Measurements from ENCODE around the gene TMEM97. TPM values are rescaled to one million over a fixed set of nuclear protein-coding genes. Genes with fewer than 3 reads are reported as not detected.

Gene TMEM97
- total and polyA plus RNA-seq, 8 donors: 7.6 to 54.0 (median 29.7) TPM

DNA sequence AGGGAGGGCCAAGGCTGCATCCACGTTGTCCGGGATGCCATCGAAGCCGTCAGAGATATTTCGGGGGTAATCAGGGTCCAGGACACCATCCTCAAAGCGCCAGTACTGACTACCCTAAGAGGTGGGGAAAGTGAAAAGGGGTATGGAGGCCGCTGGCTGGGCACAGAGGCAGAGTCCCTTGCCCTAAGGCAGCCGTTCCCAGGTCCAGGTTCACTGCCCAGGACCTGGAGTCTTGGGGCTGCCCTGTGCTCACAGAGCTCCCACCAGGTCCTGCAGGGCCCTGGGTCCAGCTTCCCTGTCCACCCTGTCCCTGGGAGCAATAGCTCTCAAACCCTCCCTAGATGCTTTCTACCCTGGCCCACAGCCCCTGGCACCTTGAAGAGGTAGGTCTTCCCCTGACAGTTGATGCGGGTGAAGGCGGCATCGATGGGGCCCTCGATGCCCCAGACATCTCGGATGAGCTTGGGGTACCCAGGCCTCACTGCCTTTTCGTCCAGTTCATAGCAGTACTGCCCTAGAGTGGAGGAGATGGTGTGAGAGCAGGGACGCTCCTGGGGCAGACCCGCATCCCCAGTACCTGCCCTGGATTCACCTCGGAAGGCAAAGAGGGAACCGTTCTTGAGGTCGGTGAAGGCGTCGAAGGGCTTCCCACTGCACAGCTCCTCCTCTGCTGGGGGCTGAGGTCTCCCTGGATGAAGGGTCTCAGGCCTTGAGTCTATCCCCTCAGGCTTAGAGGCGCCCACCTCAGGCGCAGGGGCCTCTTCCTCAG lies 50.1 kb downstream of the TMEM97 start:
- DNase-seq: no peak
- TF ChIP-seq EP300 (IDR thresholded peaks at IDR 0.05) (no peak), POLR2AphosphoS5 (IDR thresholded peaks at IDR 0.05) (no peak), POLR2A (IDR thresholded peaks at IDR 0.05) (no peak)
- TF ChIP-seq, protein P1, sequence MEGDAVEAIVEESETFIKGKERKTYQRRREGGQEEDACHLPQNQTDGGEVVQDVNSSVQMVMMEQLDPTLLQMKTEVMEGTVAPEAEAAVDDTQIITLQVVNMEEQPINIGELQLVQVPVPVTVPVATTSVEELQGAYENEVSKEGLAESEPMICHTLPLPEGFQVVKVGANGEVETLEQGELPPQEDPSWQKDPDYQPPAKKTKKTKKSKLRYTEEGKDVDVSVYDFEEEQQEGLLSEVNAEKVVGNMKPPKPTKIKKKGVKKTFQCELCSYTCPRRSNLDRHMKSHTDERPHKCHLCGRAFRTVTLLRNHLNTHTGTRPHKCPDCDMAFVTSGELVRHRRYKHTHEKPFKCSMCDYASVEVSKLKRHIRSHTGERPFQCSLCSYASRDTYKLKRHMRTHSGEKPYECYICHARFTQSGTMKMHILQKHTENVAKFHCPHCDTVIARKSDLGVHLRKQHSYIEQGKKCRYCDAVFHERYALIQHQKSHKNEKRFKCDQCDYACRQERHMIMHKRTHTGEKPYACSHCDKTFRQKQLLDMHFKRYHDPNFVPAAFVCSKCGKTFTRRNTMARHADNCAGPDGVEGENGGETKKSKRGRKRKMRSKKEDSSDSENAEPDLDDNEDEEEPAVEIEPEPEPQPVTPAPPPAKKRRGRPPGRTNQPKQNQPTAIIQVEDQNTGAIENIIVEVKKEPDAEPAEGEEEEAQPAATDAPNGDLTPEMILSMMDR (IDR thresholded peaks at IDR 0.05): no peak
- H3K9me3 ChIP-seq: no peaks in the 10 kb centered on the region
- H3K27ac ChIP-seq: no peak overlapping the region
- H3K36me3 ChIP-seq: peaks cover 0 to 16% (median 12%) of the 10 kb centered on the region in 4 donors
- peaks cover 0 to 25% (median 5%) of the 10 kb centered on the region in 3 donors for H3K27me3 ChIP-seq
- intact Hi-C loops (cut with DNase I; ENCODE audit: low total_unique reads): no loop called here
- 88 to 93% (median 90%) methylated on average over 21 to 23 of the region's 23 CpGs for WGBS, 5 donors
- no peak overlapping the region for H3K4me3 ChIP-seq
- peaks cover 28 to 43% (median 38%) of the 10 kb centered on the region in 4 donors for H3K4me1 ChIP-seq

DNA sequence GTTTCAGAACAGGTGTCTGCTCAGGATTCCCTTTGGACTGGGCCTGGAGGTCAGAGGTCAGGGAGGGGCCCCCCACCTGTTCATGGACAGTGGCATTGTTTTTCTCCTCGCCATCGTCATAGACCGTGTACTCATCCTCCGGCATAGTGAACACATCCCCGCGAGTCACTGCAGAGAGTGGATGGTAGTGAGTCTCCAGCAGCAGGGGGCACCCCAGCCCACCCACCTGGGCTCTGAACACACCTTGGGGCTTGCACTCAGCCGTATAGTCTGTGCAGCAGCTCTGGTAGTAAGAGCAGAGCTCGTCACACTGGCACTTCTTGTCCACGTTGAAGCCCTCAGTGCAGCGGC lies 50.7 kb downstream of the TMEM97 start:
- Histone ChIP-seq H3K4me1 (peaks cover 28 to 43% (median 38%) of the 10 kb centered on the region in 4 donors), H3K36me3 (peaks cover 0 to 10% (median 7%) of the 10 kb centered on the region in 4 donors), H3K9me3 (no peaks in the 10 kb centered on the region), H3K4me3 (no peak overlapping the region), H3K27me3 (peaks cover 0 to 25% (median 5%) of the 10 kb centered on the region in 3 donors), H3K27ac (peak overlapping the region in 2 of 5 donors; percentile 75)
- intact Hi-C loops (cut with DNase I; ENCODE audit: low total_unique reads): no loop called here
- no peak for TF ChIP-seq POLR2AphosphoS5 (IDR thresholded peaks at IDR 0.05)
- TF ChIP-seq, protein P1 (IDR thresholded peaks at IDR 0.05): no peak
- TF ChIP-seq EP300 (IDR thresholded peaks at IDR 0.05): no peak
- TF ChIP-seq POLR2A (IDR thresholded peaks at IDR 0.05): no peak
- 50 to 66% (median 56%) methylated on average over 4 to 10 of the region's 10 CpGs for WGBS, 5 donors
- DNase-seq: no peak

DNA sequence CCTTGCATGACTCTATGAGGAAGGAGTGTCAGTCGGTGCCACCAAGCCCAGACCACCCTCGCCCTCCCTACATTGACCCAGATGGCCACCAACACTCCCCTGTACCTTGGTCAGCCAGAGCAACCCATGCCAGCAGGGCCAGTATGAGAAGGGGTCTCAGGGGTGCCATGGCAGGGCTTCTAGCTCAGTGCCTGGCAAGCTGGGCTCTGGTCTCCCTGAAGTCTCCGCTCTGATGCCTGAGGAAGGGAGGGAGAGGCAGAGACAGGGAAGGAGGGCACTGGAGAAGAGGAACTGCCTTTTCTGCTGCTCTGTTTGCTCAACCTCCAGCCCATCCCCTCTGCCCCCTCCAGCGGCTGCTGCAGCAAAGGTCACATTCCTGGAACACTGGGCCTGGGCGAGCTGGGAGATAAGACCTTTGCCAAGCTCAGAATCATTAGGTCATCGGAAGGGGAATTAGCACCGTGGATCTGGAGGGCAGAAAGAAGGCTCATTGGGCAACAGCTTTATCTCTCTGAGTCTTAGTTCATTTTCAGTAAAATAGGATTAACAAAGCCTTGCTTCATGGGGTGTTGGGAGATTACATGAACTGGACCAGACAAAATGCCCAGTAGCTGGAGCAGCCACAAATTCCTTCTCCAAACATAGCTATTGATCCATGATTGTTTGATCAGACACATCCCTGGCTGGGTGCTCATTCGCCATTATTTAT lies 51.2 kb downstream of the TMEM97 start, which contains the start of gene VTN:
Gene VTN (minus strand): TSS at position 273 of the 709 bp plus-strand sequence. CDS start 104 bp downstream, at position 169.
- peak; percentile 47 to 57 for DNase-seq
- intact Hi-C loops (cut with DNase I; ENCODE audit: low total_unique reads): no loop called here
- peak within 1 kb of the TSS; percentile 56 to 76 (median 66) for H3K4me3 ChIP-seq
- peaks cover 0 to 5% (median 2%) of the 10 kb centered on the region in 4 donors for H3K36me3 ChIP-seq
- peak in 1 of 3 donors; percentile 27 for TF ChIP-seq POLR2AphosphoS5 (IDR thresholded peaks at IDR 0.05)
- TF ChIP-seq, protein P1 (IDR thresholded peaks at IDR 0.05): no peak
- peak within 1 kb of the TSS in 4 of 5 donors; percentile 59 to 83 (median 75) for H3K27ac ChIP-seq
- WGBS, 5 donors: 12 to 22% (median 16%) methylated on average over 6 to 8 of the region's 8 CpGs
- peaks cover 28 to 43% (median 38%) of the 10 kb centered on the region in 4 donors for H3K4me1 ChIP-seq
- peaks cover 0 to 25% (median 5%) of the 10 kb centered on the region in 3 donors for H3K27me3 ChIP-seq
- no peaks in the 10 kb centered on the region for H3K9me3 ChIP-seq

DNA sequence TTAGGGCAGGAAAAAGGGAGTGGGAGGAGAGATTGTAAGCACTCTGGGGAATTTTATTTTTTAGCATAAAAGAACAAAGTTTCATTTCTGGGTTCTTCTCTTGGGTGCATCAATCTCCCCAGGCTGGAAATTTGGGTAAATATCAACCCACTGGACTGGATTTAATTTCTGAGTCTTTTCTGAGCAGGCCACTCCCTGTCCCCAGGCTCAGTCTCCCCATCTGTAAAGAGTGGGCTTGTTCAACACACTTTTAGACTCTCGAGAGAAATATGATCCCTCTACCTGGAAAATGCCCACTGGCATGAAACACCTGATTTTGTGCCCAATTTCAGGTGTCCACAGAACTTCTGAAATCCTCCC lies 51.7 kb downstream of the TMEM97 start:
- intact Hi-C loops (cut with DNase I; ENCODE audit: low total_unique reads): no loop called here
- H3K27ac ChIP-seq: peak overlapping the region in 4 of 5 donors; percentile 59 to 83 (median 75)
- TF ChIP-seq POLR2AphosphoS5 (IDR thresholded peaks at IDR 0.05): no peak
- no peak for TF ChIP-seq EP300 (IDR thresholded peaks at IDR 0.05)
- TF ChIP-seq, protein P1 (IDR thresholded peaks at IDR 0.05): no peak
- TF ChIP-seq POLR2A (IDR thresholded peaks at IDR 0.05): no peak
- no peaks in the 10 kb centered on the region for H3K9me3 ChIP-seq
- no peak for DNase-seq
- H3K4me3 ChIP-seq: peak overlapping the region in 1 of 4 donors; percentile 71
- peaks cover 0 to 25% (median 5%) of the 10 kb centered on the region in 3 donors for H3K27me3 ChIP-seq
- H3K36me3 ChIP-seq: no peaks in the 10 kb centered on the region
- 42 to 77% (median 50%) methylated on average over 1 of the region's 1 CpG for WGBS, 5 donors
- H3K4me1 ChIP-seq: peaks cover 28 to 43% (median 38%) of the 10 kb centered on the region in 4 donors

All from stomach (tissue), 9 donors.